GM13976 (cell line): Measurements from ENCODE around the gene MMP26.

ENCODE experiments used
- DNase-seq: peaks from one replicate; pipeline ENCODE4 v3.0.0; 2012; ENCODE audit warnings: low spot score
- in situ Hi-C: fragments of 300-500 bp; cut with MboI; formaldehyde crosslinking; loops from one replicate; pipeline ENCODE4 v1.12.0; 2022; ENCODE audit warnings: low sequenced_read_pairs, mixed read lengths, inconsistent platforms; ENCODE audit not compliant: unreplicated experiment
- TF ChIP-seq, protein P1 (sequence below): IDR thresholded peaks from 2 replicates; pipeline ENCODE4 v1.5.1; 2012; ENCODE audit warnings: borderline replicate concordance, mild to moderate bottlenecking; ENCODE audit not compliant: insufficient read depth; ENCODE audit errors: extremely low read depth, missing control alignments, control extremely low read depth

The MMP26 gene

DNA sequence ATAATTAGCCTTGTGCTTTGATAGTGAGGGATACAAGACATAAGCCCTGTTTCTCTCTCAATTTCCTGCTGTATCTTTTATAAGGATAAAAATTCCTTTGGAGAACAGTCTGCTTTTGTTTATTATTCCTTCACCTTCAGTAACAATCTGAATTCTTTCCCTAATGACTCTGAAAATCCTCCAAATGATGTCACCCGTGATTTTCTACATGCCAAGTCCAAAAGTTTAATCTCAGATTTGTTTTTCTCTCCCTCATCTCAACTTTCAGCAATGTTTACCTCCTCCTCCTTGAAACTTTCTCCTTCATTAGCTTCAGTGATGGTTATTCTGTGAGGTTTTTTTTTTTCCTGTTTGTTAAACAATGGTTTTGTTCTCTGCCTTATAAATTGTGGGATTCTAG lies 9.1 kb upstream of the MMP26 start:
- no peak for DNase-seq
- in situ Hi-C loops: no loop called here
- TF ChIP-seq, protein P1, sequence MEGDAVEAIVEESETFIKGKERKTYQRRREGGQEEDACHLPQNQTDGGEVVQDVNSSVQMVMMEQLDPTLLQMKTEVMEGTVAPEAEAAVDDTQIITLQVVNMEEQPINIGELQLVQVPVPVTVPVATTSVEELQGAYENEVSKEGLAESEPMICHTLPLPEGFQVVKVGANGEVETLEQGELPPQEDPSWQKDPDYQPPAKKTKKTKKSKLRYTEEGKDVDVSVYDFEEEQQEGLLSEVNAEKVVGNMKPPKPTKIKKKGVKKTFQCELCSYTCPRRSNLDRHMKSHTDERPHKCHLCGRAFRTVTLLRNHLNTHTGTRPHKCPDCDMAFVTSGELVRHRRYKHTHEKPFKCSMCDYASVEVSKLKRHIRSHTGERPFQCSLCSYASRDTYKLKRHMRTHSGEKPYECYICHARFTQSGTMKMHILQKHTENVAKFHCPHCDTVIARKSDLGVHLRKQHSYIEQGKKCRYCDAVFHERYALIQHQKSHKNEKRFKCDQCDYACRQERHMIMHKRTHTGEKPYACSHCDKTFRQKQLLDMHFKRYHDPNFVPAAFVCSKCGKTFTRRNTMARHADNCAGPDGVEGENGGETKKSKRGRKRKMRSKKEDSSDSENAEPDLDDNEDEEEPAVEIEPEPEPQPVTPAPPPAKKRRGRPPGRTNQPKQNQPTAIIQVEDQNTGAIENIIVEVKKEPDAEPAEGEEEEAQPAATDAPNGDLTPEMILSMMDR: no peak

DNA sequence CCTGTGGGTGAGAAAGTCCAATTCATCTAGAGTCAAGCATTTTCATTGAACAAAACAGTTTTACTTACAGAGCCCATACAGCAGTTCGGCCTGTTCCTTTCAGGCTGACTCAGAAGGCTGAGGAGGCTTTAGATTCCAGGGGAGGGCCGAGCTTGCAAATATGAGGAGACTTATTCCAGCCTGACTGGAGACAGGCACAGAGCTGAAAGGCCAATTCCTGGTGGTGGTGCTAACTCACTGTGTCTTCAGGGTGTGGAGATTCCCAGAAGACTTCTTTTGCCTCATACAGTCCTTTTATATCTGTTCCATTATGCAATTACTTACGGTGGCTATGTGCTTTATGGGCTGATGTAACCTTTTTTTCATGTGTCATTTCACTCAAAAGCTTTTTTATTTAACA lies 7.0 kb upstream of the MMP26 start, which contains the start of gene OR51E2:
Gene OR51E2 (minus strand): TSS at position 269 of the 400 bp plus-strand sequence. CDS start 15,142 bp downstream, outside the sequence.
- in situ Hi-C loops: no loop called here
- no peak for DNase-seq
- TF ChIP-seq, protein P1: no peak

DNA sequence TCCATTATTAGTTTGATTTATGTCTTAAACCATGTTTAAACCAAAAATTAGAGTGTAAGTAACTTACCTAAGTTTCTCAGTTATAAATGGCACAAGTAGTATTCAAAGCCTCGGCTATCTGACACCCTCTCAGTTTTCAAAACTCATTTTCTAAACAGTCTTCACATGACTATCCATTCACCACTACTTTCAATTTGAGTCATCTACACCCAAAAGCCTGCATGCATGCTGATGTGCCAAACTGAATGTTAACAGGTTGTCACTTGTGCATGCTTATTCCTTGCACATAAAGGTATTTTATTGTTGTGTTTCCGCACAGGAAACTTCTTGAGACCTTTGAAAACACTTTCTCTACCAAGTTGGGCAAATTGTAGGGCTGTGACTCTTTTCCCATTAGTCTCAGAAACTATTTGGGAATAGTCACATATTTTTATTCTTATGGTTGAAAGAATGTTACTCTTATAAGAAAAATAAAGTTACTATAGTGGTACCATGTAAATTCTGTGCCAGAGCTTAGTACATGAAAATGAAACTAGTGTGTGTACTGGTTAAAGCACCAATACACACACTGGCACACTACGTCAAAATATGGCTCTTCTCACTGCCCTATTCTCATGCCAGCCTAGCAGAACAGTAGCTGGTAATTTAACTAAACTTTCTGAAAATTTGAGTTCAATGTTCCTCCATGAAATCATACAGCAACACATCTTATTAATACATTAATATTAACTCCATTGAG lies 4.7 kb upstream of the MMP26 start:
- TF ChIP-seq, protein P1: no peak
- DNase-seq: peak; percentile 21
- in situ Hi-C loops: no loop called here

- in situ Hi-C loops: no loop called here
Measured at GRCh38 chr11:4700436-4700820, 4.2 kb upstream of the MMP26 start.

DNA sequence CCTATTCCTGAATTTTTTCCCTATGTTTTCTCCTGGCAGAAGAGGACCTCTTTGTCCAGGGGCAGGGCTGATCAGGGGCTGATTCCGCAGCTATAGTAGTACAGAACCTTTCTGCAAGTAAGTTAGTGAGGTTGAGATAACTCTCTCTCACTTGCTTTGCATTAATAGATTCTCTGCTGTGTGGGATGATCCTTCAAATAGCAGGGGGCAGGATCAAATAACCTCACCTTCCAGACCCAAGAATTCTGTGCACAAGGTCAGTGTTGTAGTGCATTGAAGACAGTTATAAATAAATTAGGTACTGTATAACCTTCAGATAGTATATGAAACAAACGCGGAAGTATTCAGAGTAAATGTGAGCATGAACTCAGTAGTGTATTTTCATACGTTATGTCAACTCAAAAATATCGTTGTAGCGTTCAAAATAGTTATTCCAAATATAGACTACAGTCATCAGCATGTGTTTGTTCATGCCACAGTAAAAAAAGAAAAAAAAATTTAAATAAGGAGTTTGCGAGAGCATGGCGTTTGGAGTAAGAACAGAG lies 278 bp downstream of the MMP26 start:
- TF ChIP-seq, protein P1: no peak
- in situ Hi-C loops: no loop called here
- DNase-seq: no peak

More at GRCh38 chr11:4700436-4700820, 4.2 kb upstream of the MMP26 start:
- DNase-seq: no peak
- TF ChIP-seq, protein P1: no peak

DNA sequence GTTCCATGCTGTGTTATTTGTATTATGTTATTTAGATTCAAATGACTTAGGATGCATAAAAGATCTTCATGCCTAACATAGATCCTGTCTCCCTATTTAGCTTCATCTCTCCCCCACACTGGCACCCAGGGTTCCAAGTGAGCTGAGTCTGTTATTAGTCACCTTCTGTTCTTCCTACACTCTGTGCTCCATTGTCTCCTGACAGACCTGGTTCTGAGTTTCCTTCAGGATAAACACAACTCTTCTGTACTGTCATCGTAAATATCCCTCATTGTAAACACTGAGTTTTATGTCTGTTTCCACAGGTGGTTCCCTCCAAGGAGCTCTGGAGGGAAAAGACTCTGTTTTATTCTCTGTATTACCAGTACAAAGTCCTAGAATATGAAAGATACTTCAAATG lies 8.7 kb downstream of the MMP26 start:
- in situ Hi-C loops: no loop called here
- no peak for DNase-seq
- TF ChIP-seq, protein P1: no peak
